GM13977 (cell line): ENCODE measurements around the gene CENPM.

Experiments used
- DNase-seq: peaks from one replicate; pipeline ENCODE4 v3.0.0; 2012; ENCODE audit warnings: low spot score
- CTCF ChIP-seq: IDR thresholded peaks from 2 replicates; pipeline ENCODE4 v1.5.1; 2012; ENCODE audit warnings: mild to moderate bottlenecking, control low read depth; ENCODE audit not compliant: insufficient read depth; ENCODE audit errors: extremely low read depth, missing control alignments
- in situ Hi-C: fragments of 300-500 bp; cut with MboI; formaldehyde crosslinking; loops from one replicate; pipeline ENCODE4 v1.12.0; 2022; ENCODE audit warnings: low sequenced_read_pairs, low pct_unique_long_range_greater_than_20kb, mixed read lengths, inconsistent platforms; ENCODE audit not compliant: unreplicated experiment

Gene CENPM

DNA sequence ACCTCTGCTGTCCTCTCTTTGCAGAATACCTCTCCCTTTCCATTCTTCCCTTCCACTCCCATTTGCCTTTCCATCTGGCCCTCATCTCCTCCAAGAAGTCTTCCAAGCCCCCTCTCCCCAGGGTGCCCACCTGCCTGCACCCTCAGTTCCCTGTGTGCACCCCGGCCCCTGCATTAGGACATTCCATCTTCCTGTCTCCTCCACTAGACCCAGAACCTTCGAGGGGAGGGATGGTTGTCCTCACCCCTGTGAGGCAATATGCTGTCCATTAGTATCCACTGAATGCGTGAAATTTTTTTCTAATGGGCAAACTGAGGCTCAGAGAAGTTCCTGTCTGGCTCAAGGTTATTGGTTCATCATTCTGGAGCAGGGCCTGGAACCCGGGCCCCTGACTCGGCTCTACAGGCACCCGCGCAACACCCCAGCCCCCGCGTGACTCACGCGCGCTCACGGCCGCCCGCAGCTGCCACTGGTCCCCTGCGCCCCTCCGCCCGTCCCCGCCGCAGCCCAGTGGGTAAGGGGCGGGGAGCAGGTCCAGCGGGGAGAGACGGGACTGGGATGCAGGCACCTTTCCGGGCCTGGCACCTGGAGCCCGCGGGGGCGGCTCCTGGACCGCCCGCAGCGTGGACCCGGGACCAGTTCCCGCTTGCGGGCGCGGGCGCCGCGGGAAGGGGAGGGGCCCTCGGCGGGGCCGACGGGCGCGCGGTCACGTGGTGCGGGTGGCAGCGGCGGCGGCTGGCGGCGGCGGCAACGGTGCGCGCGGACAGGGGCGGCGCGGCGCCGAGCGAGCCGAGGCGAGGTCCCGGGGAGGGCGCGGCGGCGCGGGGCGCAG is 29.3 kb upstream of the CENPM start:
- in situ Hi-C loops = no loop called here
- no peak for TF ChIP-seq CTCF
- peak; percentile 72 for DNase-seq

DNA sequence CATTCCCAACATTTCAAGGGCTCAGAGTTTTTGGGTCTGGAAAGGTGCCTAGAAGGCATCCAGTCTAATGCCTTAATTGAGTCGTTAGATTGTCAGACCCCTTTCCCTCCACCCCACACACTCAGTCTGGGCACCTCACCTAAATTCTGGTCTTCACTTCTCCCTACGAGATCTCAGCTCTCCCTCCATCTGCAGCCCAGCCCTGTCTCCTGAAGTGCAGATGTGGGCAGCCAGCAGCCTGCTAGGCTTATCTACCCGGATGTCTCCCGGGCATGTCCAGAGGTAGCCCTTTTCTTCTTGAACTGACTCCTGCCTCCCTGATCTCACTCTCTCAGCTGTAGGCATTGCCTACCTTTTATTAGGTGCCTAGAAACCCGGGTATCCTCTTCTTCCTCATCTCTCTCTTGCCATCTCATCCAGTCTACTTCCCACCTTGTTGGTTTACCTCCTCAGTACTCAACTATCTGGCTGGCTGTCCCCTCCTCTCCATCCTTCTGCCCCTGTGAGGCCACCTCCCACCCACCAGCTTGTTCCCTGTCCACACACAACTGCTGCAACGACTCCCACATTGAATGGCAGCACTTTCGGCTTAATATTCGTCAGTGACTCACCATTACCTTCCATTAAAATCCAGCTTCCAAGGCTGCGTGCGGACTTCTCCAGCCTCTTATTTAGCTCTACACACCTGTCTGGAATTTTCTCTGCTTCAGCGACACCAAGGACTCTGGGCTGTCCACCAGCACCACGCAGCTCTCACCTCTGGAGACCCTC is 28.5 kb upstream of the CENPM start:
- no peak for TF ChIP-seq CTCF
- DNase-seq = no peak
- in situ Hi-C loops = no loop called here

GRCh38 chr22:41974691-41975290 is 27.8 kb upstream of the CENPM start:
- in situ Hi-C loops = loop anchor here (25.0 kb wide), 1 partner anchor 463 kb away; the partner anchor contains the start of gene NFAM1
- TF ChIP-seq CTCF = no peak
- peak; percentile 68 for DNase-seq

- in situ Hi-C loops = loop anchor here (25.0 kb wide), 1 partner anchor 466 kb away; the partner anchor contains the start of gene NFAM1
- TF ChIP-seq CTCF = no peak
- DNase-seq = no peak
Observed at GRCh38 chr22:41971431-41971830, 24.5 kb upstream of the CENPM start.

- in situ Hi-C loops = loop anchor here (25.0 kb wide), 1 partner anchor 467 kb away; the partner anchor contains the start of gene NFAM1
- DNase-seq = no peak
- no peak for TF ChIP-seq CTCF
Observed at GRCh38 chr22:41970601-41971000, 23.6 kb upstream of the CENPM start.

GRCh38 chr22:41969110-41969646 is 22.2 kb upstream of the CENPM start, which contains the start of gene SEPTIN3:
Gene SEPTIN3 (plus strand): TSS chr22:41969443. CDS start chr22:41971493, 2,050 bp downstream.
- TF ChIP-seq CTCF = no peak
- DNase-seq = no peak
- in situ Hi-C loops = loop anchor here (25.0 kb wide), 1 partner anchor 468 kb away; the partner anchor contains the start of gene NFAM1
